ENCODE results near the gene GSTM1.
"Not testable (repeated sequence)": the region's sequence is repeated elsewhere in the genome, so short reads cannot be mapped to it uniquely, and the experiment has no call there.

The GSTM1 gene

GRCh38 chr1:109659145-109659544 lies 28.5 kb upstream of the GSTM1 start:
- no peak overlapping the region for H3K27ac ChIP-seq (ENCODE audit: low read depth, low read length)
- H3K9me2 ChIP-seq (replicated peaks; ENCODE audit: insufficient read depth, low read length): no peaks in the 10 kb centered on the region
- no peak overlapping the region for H3K9ac ChIP-seq (ENCODE audit: low read length)
- H3K36me3 ChIP-seq (ENCODE audit: low read length): no peaks in the 10 kb centered on the region
- no peaks in the 10 kb centered on the region for H3K27me3 ChIP-seq (ENCODE audit: low read length)
- no peak overlapping the region for H3K4me3 ChIP-seq (ENCODE audit: insufficient read depth, low read length, poor library complexity, severe bottlenecking)
- H3K4me2 ChIP-seq (ENCODE audit: low read depth, low read length, poor library complexity, severe bottlenecking): no peak overlapping the region
- no peaks in the 10 kb centered on the region for H3F3A ChIP-seq (ENCODE audit: insufficient read depth)
- no peaks in the 10 kb centered on the region for H3K79me2 ChIP-seq (ENCODE audit: insufficient read depth, low read length)
- no peaks in the 10 kb centered on the region for H4K20me1 ChIP-seq (ENCODE audit: low read depth, low read length)
- H3K9me3 ChIP-seq (ENCODE audit: insufficient read depth, low read length): no peaks in the 10 kb centered on the region
- TF ChIP-seq CTCF (IDR thresholded peaks at IDR 0.05; ENCODE audit: insufficient read depth, low read length, poor library complexity, severe bottlenecking) (no peak), EZH2phosphoT487 (conservative IDR thresholded peaks at IDR 0.05; ENCODE audit: low read length) (no peak)
- no peak overlapping the region for H2AFZ ChIP-seq (ENCODE audit: low read depth, low read length, severe bottlenecking)

GRCh38 chr1:109659997-109660690 lies 27.5 kb upstream of the GSTM1 start:
- Histone ChIP-seq H2AFZ (ENCODE audit: low read depth, low read length, severe bottlenecking) (no peak overlapping the region), H3F3A (ENCODE audit: insufficient read depth) (no peaks in the 10 kb centered on the region), H3K4me3 (ENCODE audit: insufficient read depth, low read length, poor library complexity, severe bottlenecking) (no peak overlapping the region)

GRCh38 chr1:109660691-109661026 lies 27.0 kb upstream of the GSTM1 start:
- H3K4me3 ChIP-seq (ENCODE audit: insufficient read depth, low read length, poor library complexity, severe bottlenecking); H4K20me1 ChIP-seq (ENCODE audit: low read depth, low read length); H3K9ac ChIP-seq (ENCODE audit: low read length); H3F3A ChIP-seq (ENCODE audit: insufficient read depth); H2AFZ ChIP-seq (ENCODE audit: low read depth, low read length, severe bottlenecking); H3K27ac ChIP-seq (ENCODE audit: low read depth, low read length); H3K36me3 ChIP-seq (ENCODE audit: low read length); H3K4me2 ChIP-seq (ENCODE audit: low read depth, low read length, poor library complexity, severe bottlenecking); H3K79me2 ChIP-seq (ENCODE audit: insufficient read depth, low read length); H3K9me3 ChIP-seq (ENCODE audit: insufficient read depth, low read length); H3K9me2 ChIP-seq (replicated peaks; ENCODE audit: insufficient read depth, low read length); H3K27me3 ChIP-seq (ENCODE audit: low read length): not testable (repeated sequence)

More at GRCh38 chr1:109659997-109660690, 27.5 kb upstream of the GSTM1 start:
- H3K27ac ChIP-seq (ENCODE audit: low read depth, low read length): no peak overlapping the region
- no peaks in the 10 kb centered on the region for H3K9me2 ChIP-seq (replicated peaks; ENCODE audit: insufficient read depth, low read length)
- no peaks in the 10 kb centered on the region for H3K79me2 ChIP-seq (ENCODE audit: insufficient read depth, low read length)
- no peak overlapping the region for H3K4me2 ChIP-seq (ENCODE audit: low read depth, low read length, poor library complexity, severe bottlenecking)
- H3K36me3 ChIP-seq (ENCODE audit: low read length): no peaks in the 10 kb centered on the region
- H3K9ac ChIP-seq (ENCODE audit: low read length): no peak overlapping the region
- no peak for TF ChIP-seq CTCF (IDR thresholded peaks at IDR 0.05; ENCODE audit: insufficient read depth, low read length, poor library complexity, severe bottlenecking)
- no peak for TF ChIP-seq EZH2phosphoT487 (conservative IDR thresholded peaks at IDR 0.05; ENCODE audit: low read length)
- no peaks in the 10 kb centered on the region for H4K20me1 ChIP-seq (ENCODE audit: low read depth, low read length)
- H3K27me3 ChIP-seq (ENCODE audit: low read length): no peaks in the 10 kb centered on the region
- no peaks in the 10 kb centered on the region for H3K9me3 ChIP-seq (ENCODE audit: insufficient read depth, low read length)

- H3K4me3 ChIP-seq (ENCODE audit: insufficient read depth, low read length, poor library complexity, severe bottlenecking): no peak overlapping the region
- H3K9me2 ChIP-seq (replicated peaks; ENCODE audit: insufficient read depth, low read length): no peaks in the 10 kb centered on the region
- no peak overlapping the region for H3K27ac ChIP-seq (ENCODE audit: low read depth, low read length)
- no peaks in the 10 kb centered on the region for H3K9me3 ChIP-seq (ENCODE audit: insufficient read depth, low read length)
- TF ChIP-seq CTCF (IDR thresholded peaks at IDR 0.05; ENCODE audit: insufficient read depth, low read length, poor library complexity, severe bottlenecking) (no peak), EZH2phosphoT487 (conservative IDR thresholded peaks at IDR 0.05; ENCODE audit: low read length) (no peak)
- H3K36me3 ChIP-seq (ENCODE audit: low read length): no peaks in the 10 kb centered on the region
- H3K9ac ChIP-seq (ENCODE audit: low read length): no peak overlapping the region
- no peak overlapping the region for H2AFZ ChIP-seq (ENCODE audit: low read depth, low read length, severe bottlenecking)
- no peak overlapping the region for H3K4me2 ChIP-seq (ENCODE audit: low read depth, low read length, poor library complexity, severe bottlenecking)
- H4K20me1 ChIP-seq (ENCODE audit: low read depth, low read length): no peaks in the 10 kb centered on the region
- H3F3A ChIP-seq (ENCODE audit: insufficient read depth): no peaks in the 10 kb centered on the region
- H3K27me3 ChIP-seq (ENCODE audit: low read length): no peaks in the 10 kb centered on the region
- no peaks in the 10 kb centered on the region for H3K79me2 ChIP-seq (ENCODE audit: insufficient read depth, low read length)
Measured at GRCh38 chr1:109661391-109661790, 26.2 kb upstream of the GSTM1 start.

Data from SU-DHL-6 (cell line).